Tibial nerve (tissue), 4 donors: ENCODE measurements around the gene NUDT21. TPM values are rescaled to one million over a fixed set of nuclear protein-coding genes. Genes with fewer than 3 reads are reported as not detected.

Experiments
- DNase-seq, 2 donors: peaks; one replicate each; pipeline ENCODE4 v3.0.0-alpha.2; 2019; ENCODE audit warnings: low spot score in 2 of 2
- H3K27ac ChIP-seq, 4 donors: fragments of 200-600 bp; sonication (generic) in 3 of 4; one replicate each; pipeline ENCODE4 v1.5.1; 2017 to 2019; ENCODE audit warnings: mild to moderate bottlenecking in 1 of 4
- H3K27me3 ChIP-seq, 2 donors: fragments of 200-600 bp; sonication (generic) in 1 of 2; one replicate each; pipeline versions ENCODE4 v1.5.1 to v1.6.0; 2017 to 2019
- H3K36me3 ChIP-seq, 3 donors: fragments of 200-600 bp; sonication (generic); one replicate each; pipeline ENCODE4 v1.5.1; 2018 to 2019
- H3K4me1 ChIP-seq, 4 donors: fragments of 200-600 bp; sonication (generic) in 3 of 4; one replicate each; pipeline ENCODE4 v1.5.1; 2017 to 2019
- H3K4me3 ChIP-seq, 4 donors: fragments of 200-600 bp; sonication (generic) in 3 of 4; one replicate each; pipeline ENCODE4 v1.5.1; 2017 to 2019; ENCODE audit warnings: mild to moderate bottlenecking in 1 of 4, moderate library complexity in 1 of 4
- H3K9me3 ChIP-seq, 4 donors: fragments of 200-600 bp; sonication (generic) in 3 of 4; one replicate each; pipeline ENCODE4 v1.5.1; 2017 to 2019
- CTCF ChIP-seq, 5 experiments: fragments of 200-600 bp in 3 of 5; fragments of 450-650 bp in 2 of 5; sonication (generic) in 3 of 5; IDR thresholded peaks; one replicate each; pipeline ENCODE4 v1.5.1; 2016 to 2019; ENCODE audit warnings: antibody characterized with exemption in 5 of 5, mild to moderate bottlenecking in 3 of 5, moderate library complexity in 2 of 5
- EP300 ChIP-seq, 2 donors: sonication (generic); formaldehyde crosslinking; IDR thresholded peaks; one replicate each; pipeline ENCODE4 v1.6.1; 2017; ENCODE audit warnings: antibody characterized with exemption in 2 of 2, mild to moderate bottlenecking in 1 of 2
- POLR2A ChIP-seq, 2 donors: fragments of 450-650 bp; IDR thresholded peaks; one replicate each; pipeline ENCODE4 v1.6.1; 2017; ENCODE audit warnings: antibody characterized with exemption in 2 of 2, mild to moderate bottlenecking in 2 of 2, moderate library complexity in 2 of 2
- whole genome bisulfite sequencing, 2 donors: methylation state at CpG; one replicate each; pipeline ENCODE4 v1.1.5; 2018; 5-methylcytosine and 5-hydroxymethylcytosine counted together
- total RNA-seq, 4 donors: library from RNA; depleted of rRNA; stranded (reverse); fragments of >200 nt; gene quantifications; one replicate each; pipeline ENCODE4 v1.1.0, GENCODE V29; 2016

The NUDT21 gene
- total RNA-seq, 4 donors from 2014 or later: 41.5 to 57.3 (median 47.2) TPM

- Histone ChIP-seq H3K9me3 (no peaks in the 10 kb centered on the region), H3K27ac (no peak overlapping the region), H3K4me3 (no peak overlapping the region), H3K27me3 (no peaks in the 10 kb centered on the region), H3K4me1 (no peaks in the 10 kb centered on the region), H3K36me3 (peaks cover 8 to 98% (median 15%) of the 10 kb centered on the region in 3 donors)
- WGBS, 2 donors: 92 to 98% methylated on average over 3 of the region's 3 CpGs
- TF ChIP-seq EP300 (IDR thresholded peaks at IDR 0.05) (no peak), CTCF (IDR thresholded peaks at IDR 0.05) (no peak), POLR2A (IDR thresholded peaks at IDR 0.05) (no peak)
- no peak for DNase-seq
Measured at GRCh38 chr16:56470232-56470631, 19.1 kb upstream of the NUDT21 start.

DNA sequence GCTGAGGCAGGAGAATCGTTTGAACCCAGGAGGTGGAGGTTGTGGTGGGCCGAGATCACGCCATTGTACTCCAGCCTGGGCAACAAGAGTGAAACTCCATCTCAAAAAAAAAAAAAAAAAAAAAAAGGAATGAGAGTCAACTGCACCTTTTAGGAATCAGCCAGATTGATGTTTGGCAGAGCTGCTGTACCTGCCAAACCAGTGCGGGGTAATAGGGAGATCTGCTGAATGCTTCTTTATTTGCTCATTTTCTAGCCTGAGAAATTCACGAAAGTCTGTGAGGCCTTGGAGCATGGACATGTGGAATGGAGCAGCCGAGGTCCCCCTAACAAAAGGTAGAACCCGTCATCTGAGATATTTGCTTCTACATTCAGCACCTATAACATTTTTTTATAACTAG is 18.6 kb upstream of the NUDT21 start:
- TF ChIP-seq CTCF (IDR thresholded peaks at IDR 0.05): no peak
- TF ChIP-seq EP300 (IDR thresholded peaks at IDR 0.05): no peak
- no peak for TF ChIP-seq POLR2A (IDR thresholded peaks at IDR 0.05)
- Histone ChIP-seq H3K27me3 (no peaks in the 10 kb centered on the region), H3K36me3 (peaks cover 8 to 98% (median 15%) of the 10 kb centered on the region in 3 donors), H3K4me3 (no peak overlapping the region), H3K4me1 (no peaks in the 10 kb centered on the region), H3K27ac (no peak overlapping the region), H3K9me3 (no peaks in the 10 kb centered on the region)
- DNase-seq: no peak
- WGBS, 2 donors: 91 to 99% methylated on average over 7 of the region's 7 CpGs

GRCh38 chr16:56468800-56469199 is 17.7 kb upstream of the NUDT21 start:
- Histone ChIP-seq H3K9me3 (no peaks in the 10 kb centered on the region), H3K36me3 (peaks cover 8 to 100% (median 15%) of the 10 kb centered on the region in 3 donors), H3K27ac (no peak overlapping the region), H3K4me3 (no peak overlapping the region), H3K4me1 (no peaks in the 10 kb centered on the region), H3K27me3 (no peaks in the 10 kb centered on the region)
- TF ChIP-seq EP300 (IDR thresholded peaks at IDR 0.05): no peak
- DNase-seq: no peak

GRCh38 chr16:56466344-56466743 is 15.2 kb upstream of the NUDT21 start:
- Histone ChIP-seq H3K4me1 (no peaks in the 10 kb centered on the region), H3K4me3 (no peak overlapping the region), H3K27me3 (no peaks in the 10 kb centered on the region), H3K36me3 (peaks cover 8 to 95% (median 12%) of the 10 kb centered on the region in 3 donors), H3K9me3 (no peaks in the 10 kb centered on the region), H3K27ac (no peak overlapping the region)
- WGBS, 2 donors: 98 to 100% methylated on average over 2 of the region's 2 CpGs
- no peak for DNase-seq
- TF ChIP-seq CTCF (IDR thresholded peaks at IDR 0.05) (no peak), POLR2A (IDR thresholded peaks at IDR 0.05) (no peak), EP300 (IDR thresholded peaks at IDR 0.05) (no peak)

DNA sequence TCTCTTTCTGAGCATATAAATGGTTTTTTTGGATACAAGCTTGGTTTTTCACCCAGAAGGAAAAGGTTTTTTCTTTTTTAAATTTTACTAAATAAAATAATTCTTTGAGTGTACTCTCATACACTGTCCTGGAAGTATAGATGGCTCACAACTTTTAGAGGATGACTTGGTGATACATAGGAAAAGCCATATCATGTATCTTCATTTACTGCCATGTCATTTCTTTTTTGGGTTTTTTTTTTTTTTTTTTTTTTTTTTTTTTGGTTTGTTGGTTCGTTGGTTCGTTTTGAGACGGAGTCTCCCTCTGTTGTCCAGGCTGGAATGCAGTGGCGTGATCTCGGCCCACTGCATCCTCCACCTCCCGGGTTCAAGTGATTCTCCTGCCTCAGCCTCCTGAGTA is 12.0 kb upstream of the NUDT21 start:
- no peak overlapping the region for H3K4me3 ChIP-seq
- H3K27ac ChIP-seq: no peak overlapping the region
- H3K9me3 ChIP-seq: no peaks in the 10 kb centered on the region
- TF ChIP-seq EP300 (IDR thresholded peaks at IDR 0.05) (no peak), CTCF (IDR thresholded peaks at IDR 0.05) (no peak), POLR2A (IDR thresholded peaks at IDR 0.05) (no peak)
- H3K27me3 ChIP-seq: no peaks in the 10 kb centered on the region
- 96 to 99% methylated on average over 6 of the region's 6 CpGs for WGBS, 2 donors
- peaks cover 0 to 73% (median 6%) of the 10 kb centered on the region in 3 donors for H3K36me3 ChIP-seq
- peaks cover 0 to 7% (median 0%) of the 10 kb centered on the region in 4 donors for H3K4me1 ChIP-seq
- no peak for DNase-seq
